ENCODE measurements around the gene RALGPS1. TPM values are rescaled to one million over a fixed set of nuclear protein-coding genes. Genes with fewer than 3 reads are reported as not detected.

The RALGPS1 gene
- total RNA-seq, 1 experiment from 2014 or later: 28.5 TPM

DNA sequence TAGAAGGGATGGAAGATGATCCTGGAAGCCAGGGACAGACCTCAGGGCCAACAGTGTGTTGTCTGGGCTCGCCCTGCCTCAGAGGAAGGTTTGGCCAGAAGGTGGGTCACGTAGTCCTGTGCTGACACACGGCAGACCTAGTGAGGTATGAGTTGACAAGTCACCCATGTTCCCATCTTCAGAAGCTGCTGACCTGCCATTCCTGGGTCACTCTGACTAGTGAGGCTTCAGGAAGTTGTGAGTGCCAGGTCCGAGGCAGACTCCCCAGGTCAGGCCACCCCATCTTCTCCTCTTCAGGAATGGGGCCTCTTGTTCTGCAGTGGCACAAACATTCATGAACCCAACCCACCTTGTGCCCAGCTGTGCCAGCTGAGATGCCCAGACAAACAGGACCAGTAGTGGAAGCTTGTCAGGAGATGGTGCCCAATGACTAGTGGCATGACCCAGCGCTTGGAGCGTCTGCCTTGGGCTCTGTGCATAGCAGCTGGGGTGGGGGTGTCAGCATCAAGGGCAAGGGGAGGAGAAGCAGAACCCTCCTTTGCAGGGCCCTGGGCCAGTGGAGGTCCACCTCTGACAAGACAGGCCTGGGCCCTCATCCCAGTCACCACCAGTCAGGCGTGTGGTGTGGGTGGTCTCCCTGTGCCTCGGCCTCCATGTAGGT is 224.6 kb downstream of the RALGPS1 start:
- DNase-seq (ENCODE audit: low spot score) (no peak), ATAC-seq (no peak)
- Mint-ChIP-seq H3K36me3 (no peaks in the 10 kb centered on the region), H3K4me3 (no peak overlapping the region), H3K9me3 (no peaks in the 10 kb centered on the region), H3K27me3 (ENCODE audit: low read depth) (no peaks in the 10 kb centered on the region; the same call in 1 of the 2 replicates), H3K4me1 (peaks cover 23% of the 10 kb centered on the region), H3K27ac (no peak overlapping the region)
- ChIA-PET POLR2A (no interaction called here), CTCF (interaction anchor here (1.7 kb wide), 1 partner anchor 14 kb away, joined by 5 read pairs; no protein-coding TSS in a partner anchor)
- no peak for TF ChIP-seq CREM (CRISPR knock-in tag; IDR thresholded peaks at IDR 0.05)
- no peak for TF ChIP-seq ZNF219 (CRISPR knock-in tag; IDR thresholded peaks at IDR 0.05; ENCODE audit: borderline replicate concordance)
- TF ChIP-seq ZBTB21 (CRISPR knock-in tag; IDR thresholded peaks at IDR 0.05; ENCODE audit: borderline replicate concordance): no peak
- no peak for TF ChIP-seq ZNF138 (CRISPR knock-in tag; conservative IDR thresholded peaks at IDR 0.05)
- no peak for TF ChIP-seq SP1 (CRISPR knock-in tag; conservative IDR thresholded peaks at IDR 0.05)
- no peak for TF ChIP-seq TCF7 (CRISPR knock-in tag; IDR thresholded peaks at IDR 0.05; ENCODE audit: low read depth)
- TF ChIP-seq ZNF232 (CRISPR knock-in tag; IDR thresholded peaks at IDR 0.05): no peak
- TF ChIP-seq E2F1 (CRISPR knock-in tag; IDR thresholded peaks at IDR 0.05): no peak
- TF ChIP-seq ATF2 (CRISPR knock-in tag; IDR thresholded peaks at IDR 0.05; ENCODE audit: borderline replicate concordance, low read depth): no peak
- TF ChIP-seq E2F5 (CRISPR knock-in tag; IDR thresholded peaks at IDR 0.05): no peak
- TF ChIP-seq FOXP4 (CRISPR knock-in tag; IDR thresholded peaks at IDR 0.05): no peak
- TF ChIP-seq, protein P1, sequence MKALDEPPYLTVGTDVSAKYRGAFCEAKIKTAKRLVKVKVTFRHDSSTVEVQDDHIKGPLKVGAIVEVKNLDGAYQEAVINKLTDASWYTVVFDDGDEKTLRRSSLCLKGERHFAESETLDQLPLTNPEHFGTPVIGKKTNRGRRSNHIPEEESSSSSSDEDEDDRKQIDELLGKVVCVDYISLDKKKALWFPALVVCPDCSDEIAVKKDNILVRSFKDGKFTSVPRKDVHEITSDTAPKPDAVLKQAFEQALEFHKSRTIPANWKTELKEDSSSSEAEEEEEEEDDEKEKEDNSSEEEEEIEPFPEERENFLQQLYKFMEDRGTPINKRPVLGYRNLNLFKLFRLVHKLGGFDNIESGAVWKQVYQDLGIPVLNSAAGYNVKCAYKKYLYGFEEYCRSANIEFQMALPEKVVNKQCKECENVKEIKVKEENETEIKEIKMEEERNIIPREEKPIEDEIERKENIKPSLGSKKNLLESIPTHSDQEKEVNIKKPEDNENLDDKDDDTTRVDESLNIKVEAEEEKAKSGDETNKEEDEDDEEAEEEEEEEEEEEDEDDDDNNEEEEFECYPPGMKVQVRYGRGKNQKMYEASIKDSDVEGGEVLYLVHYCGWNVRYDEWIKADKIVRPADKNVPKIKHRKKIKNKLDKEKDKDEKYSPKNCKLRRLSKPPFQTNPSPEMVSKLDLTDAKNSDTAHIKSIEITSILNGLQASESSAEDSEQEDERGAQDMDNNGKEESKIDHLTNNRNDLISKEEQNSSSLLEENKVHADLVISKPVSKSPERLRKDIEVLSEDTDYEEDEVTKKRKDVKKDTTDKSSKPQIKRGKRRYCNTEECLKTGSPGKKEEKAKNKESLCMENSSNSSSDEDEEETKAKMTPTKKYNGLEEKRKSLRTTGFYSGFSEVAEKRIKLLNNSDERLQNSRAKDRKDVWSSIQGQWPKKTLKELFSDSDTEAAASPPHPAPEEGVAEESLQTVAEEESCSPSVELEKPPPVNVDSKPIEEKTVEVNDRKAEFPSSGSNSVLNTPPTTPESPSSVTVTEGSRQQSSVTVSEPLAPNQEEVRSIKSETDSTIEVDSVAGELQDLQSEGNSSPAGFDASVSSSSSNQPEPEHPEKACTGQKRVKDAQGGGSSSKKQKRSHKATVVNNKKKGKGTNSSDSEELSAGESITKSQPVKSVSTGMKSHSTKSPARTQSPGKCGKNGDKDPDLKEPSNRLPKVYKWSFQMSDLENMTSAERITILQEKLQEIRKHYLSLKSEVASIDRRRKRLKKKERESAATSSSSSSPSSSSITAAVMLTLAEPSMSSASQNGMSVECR (CRISPR knock-in tag; IDR thresholded peaks at IDR 0.05; ENCODE audit: borderline replicate concordance): no peak
- no peak for TF ChIP-seq PRRX2 (CRISPR knock-in tag; IDR thresholded peaks at IDR 0.05)
- TF ChIP-seq, protein P2, sequence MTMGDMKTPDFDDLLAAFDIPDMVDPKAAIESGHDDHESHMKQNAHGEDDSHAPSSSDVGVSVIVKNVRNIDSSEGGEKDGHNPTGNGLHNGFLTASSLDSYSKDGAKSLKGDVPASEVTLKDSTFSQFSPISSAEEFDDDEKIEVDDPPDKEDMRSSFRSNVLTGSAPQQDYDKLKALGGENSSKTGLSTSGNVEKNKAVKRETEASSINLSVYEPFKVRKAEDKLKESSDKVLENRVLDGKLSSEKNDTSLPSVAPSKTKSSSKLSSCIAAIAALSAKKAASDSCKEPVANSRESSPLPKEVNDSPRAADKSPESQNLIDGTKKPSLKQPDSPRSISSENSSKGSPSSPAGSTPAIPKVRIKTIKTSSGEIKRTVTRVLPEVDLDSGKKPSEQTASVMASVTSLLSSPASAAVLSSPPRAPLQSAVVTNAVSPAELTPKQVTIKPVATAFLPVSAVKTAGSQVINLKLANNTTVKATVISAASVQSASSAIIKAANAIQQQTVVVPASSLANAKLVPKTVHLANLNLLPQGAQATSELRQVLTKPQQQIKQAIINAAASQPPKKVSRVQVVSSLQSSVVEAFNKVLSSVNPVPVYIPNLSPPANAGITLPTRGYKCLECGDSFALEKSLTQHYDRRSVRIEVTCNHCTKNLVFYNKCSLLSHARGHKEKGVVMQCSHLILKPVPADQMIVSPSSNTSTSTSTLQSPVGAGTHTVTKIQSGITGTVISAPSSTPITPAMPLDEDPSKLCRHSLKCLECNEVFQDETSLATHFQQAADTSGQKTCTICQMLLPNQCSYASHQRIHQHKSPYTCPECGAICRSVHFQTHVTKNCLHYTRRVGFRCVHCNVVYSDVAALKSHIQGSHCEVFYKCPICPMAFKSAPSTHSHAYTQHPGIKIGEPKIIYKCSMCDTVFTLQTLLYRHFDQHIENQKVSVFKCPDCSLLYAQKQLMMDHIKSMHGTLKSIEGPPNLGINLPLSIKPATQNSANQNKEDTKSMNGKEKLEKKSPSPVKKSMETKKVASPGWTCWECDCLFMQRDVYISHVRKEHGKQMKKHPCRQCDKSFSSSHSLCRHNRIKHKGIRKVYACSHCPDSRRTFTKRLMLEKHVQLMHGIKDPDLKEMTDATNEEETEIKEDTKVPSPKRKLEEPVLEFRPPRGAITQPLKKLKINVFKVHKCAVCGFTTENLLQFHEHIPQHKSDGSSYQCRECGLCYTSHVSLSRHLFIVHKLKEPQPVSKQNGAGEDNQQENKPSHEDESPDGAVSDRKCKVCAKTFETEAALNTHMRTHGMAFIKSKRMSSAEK (CRISPR knock-in tag; IDR thresholded peaks at IDR 0.05; ENCODE audit: borderline replicate concordance): no peak
- no peak for TF ChIP-seq RELA (CRISPR knock-in tag; IDR thresholded peaks at IDR 0.05; ENCODE audit: borderline replicate concordance)
- no peak for TF ChIP-seq ZNF396 (CRISPR knock-in tag; IDR thresholded peaks at IDR 0.05; ENCODE audit: borderline replicate concordance)
